GM04503 (cell line): Measurements from ENCODE around the gene NARS2.
"Not testable (repeated sequence)": the region's sequence is repeated elsewhere in the genome, so short reads cannot be mapped to it uniquely, and the experiment has no call there.

Experiments
- DNase-seq: peaks from one replicate; pipeline ENCODE4 v3.0.0-alpha.2; 2012; ENCODE audit warnings: low read depth

The NARS2 gene

GRCh38 chr11:78541537-78541936 is 33.1 kb downstream of the NARS2 start:
- DNase-seq: no peak

GRCh38 chr11:78540256-78540655 is 34.4 kb downstream of the NARS2 start:
- DNase-seq: no peak

- no peak for DNase-seq
Observed at GRCh38 chr11:78539506-78539905, 35.2 kb downstream of the NARS2 start.

GRCh38 chr11:78536933-78537332 is 37.7 kb downstream of the NARS2 start:
- DNase-seq: no peak

- DNase-seq: no peak
Observed at GRCh38 chr11:78535920-78536319, 38.7 kb downstream of the NARS2 start.

GRCh38 chr11:78535027-78535426 is 39.6 kb downstream of the NARS2 start:
- DNase-seq: no peak

GRCh38 chr11:78533399-78533798 is 41.3 kb downstream of the NARS2 start:
- no peak for DNase-seq

GRCh38 chr11:78532991-78533390 is 41.7 kb downstream of the NARS2 start:
- DNase-seq: no peak

GRCh38 chr11:78526497-78527146 is 48.0 kb downstream of the NARS2 start:
- no peak for DNase-seq

- no peak for DNase-seq
Observed at GRCh38 chr11:78525720-78526119, 48.9 kb downstream of the NARS2 start.

GRCh38 chr11:78520230-78520629 is 54.4 kb downstream of the NARS2 start:
- DNase-seq: no peak

- no peak for DNase-seq
Observed at GRCh38 chr11:78516281-78516680, 58.4 kb downstream of the NARS2 start.

GRCh38 chr11:78514922-78515502 is 59.7 kb downstream of the NARS2 start:
- no peak for DNase-seq

- DNase-seq: not testable (repeated sequence)
Observed at GRCh38 chr11:78513085-78513484, 61.6 kb downstream of the NARS2 start.

GRCh38 chr11:78510597-78510996 is 64.1 kb downstream of the NARS2 start:
- no peak for DNase-seq

GRCh38 chr11:78510025-78510596 is 64.6 kb downstream of the NARS2 start:
- DNase-seq: no peak

GRCh38 chr11:78504708-78505107 is 70.0 kb downstream of the NARS2 start:
- DNase-seq: no peak

- DNase-seq: no peak
Observed at GRCh38 chr11:78504181-78504580, 70.5 kb downstream of the NARS2 start.

- no peak for DNase-seq
Observed at GRCh38 chr11:78499971-78500370, 74.7 kb downstream of the NARS2 start.

- no peak for DNase-seq
Observed at GRCh38 chr11:78497293-78497692, 77.4 kb downstream of the NARS2 start.

- no peak for DNase-seq
Observed at GRCh38 chr11:78493413-78493975, 81.2 kb downstream of the NARS2 start.

GRCh38 chr11:78492973-78493372 is 81.7 kb downstream of the NARS2 start:
- no peak for DNase-seq

- DNase-seq: no peak
Observed at GRCh38 chr11:78489184-78489583, 85.5 kb downstream of the NARS2 start.
